Kasumi-1 (cell line): ENCODE data around the gene ZNG1A.
"Not testable (repeated sequence)": the region's sequence is repeated elsewhere in the genome, so short reads cannot be mapped to it uniquely, and the experiment has no call there.

Source experiments
- DNase-seq, 2 experiments: peaks; one replicate each; lab custom pipeline; 2025; lab: John Stamatoyannopoulos, UW

Gene ZNG1A

GRCh38 chr9:94992-95391, 83.9 kb downstream of the ZNG1A start:
- DNase-seq, result not testable (repeated sequence)

DNA sequence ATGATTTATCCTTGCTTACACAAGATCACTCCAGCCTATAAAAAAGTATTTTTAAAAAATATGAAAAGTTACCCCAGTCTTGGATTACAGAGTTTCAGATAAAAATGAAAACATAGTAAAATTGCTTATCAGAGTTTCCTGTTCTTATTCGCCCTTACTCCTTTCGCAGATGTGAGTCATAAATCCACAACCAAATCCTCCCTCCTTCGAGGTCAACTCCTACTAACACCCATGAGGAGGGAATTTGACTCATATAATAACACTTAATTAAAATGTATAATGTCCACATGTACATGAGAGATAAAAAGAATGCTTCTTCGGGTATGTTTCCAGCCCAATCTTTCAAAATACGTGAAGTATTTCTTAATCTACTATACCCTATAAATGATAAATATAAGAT, 84.5 kb downstream of the ZNG1A start:
- DNase-seq, result not testable (repeated sequence)

DNA sequence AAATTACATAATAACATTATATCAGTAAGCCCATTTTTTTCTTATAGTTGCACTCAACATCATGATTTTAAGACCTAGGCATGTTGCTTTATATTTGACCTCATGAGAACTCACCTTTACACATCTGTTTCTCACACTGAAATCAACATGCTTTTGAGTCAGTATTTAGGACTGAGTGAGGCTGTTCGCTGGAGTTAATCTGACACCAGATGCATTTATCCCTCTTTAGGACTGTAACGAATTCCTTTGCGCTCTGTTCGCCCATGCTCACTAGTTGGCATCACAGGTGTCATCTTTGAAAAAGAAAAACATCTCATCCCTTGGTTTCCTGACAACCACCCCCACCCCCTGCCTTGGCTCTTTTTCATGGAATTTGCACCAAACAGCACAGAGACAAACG, 84.9 kb downstream of the ZNG1A start:
- DNase-seq, result not testable (repeated sequence)

- not testable (repeated sequence) for DNase-seq
These were observed 88.0 kb downstream of the ZNG1A start for GRCh38 chr9:90851-91250.

DNA sequence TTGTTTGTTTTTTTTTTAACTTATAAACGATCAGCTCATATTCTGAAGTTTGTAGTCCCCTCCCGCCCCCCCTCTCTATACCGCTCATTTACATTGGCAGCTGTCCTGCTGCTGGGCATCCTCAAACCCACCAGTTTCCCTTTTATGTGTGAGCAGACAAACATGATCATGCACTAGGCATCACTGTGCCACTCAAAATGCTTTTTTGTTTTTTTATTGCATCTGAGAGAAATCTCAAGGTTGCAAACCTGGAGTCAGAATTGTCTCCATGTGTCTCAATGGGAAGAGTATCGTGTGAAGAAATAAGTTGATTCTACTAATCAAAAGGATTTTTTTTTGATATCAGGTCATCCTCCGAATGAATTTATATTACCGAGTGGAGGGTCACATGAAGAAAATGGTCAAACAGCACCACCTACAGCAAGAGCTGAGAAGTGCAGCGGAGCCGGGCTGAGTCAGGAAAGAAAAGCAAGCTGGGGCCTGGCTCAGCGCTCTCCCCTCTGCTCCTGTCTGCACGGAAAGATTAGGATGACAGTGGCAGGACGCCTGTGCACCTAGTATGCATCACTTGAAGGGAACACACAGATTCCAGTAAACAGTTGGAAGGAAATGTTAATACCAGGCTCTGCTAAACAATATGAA, 90.3 kb downstream of the ZNG1A start:
- DNase-seq, result not testable (repeated sequence)

DNA sequence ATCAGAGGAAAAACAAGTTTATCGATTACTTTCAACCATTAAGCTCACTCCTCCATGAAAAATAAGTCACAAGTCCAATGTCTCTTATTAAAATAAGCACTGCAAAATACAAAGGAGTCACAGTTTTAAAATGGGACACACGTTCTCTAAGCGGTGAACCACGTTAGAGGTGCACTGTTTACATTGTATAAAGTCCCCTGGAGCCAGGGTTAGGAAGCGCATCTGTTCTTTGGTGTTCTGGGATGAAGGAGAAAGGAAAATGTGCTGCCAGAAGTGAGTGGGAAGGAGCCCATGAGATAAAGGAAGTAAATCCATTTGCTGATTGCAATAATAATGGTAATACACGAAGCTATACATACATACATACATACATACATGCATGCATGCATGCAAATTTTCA, 91.0 kb downstream of the ZNG1A start:
- DNase-seq, result not testable (repeated sequence)

DNA sequence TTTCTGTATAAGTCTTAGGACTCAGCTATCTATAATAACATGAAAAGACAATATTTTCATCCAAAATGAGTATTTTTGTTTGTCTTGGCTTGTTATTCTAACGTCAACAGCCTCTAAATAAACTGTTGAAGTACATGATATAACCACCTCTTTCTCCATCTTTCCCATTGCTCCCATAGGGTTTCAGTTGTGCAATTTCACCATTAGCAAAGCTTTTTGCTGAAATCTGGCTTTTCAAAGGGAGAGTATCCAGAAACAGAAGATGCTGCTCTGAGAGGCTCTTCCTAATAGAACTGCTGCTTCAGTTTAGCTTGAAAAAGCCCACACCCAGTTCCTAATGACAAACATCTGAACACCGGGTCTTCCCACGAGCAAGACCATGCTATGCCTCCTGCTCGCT, 91.8 kb downstream of the ZNG1A start:
- DNase-seq, result not testable (repeated sequence)

GRCh38 chr9:86697-87096, 92.2 kb downstream of the ZNG1A start:
- not testable (repeated sequence) for DNase-seq

DNA sequence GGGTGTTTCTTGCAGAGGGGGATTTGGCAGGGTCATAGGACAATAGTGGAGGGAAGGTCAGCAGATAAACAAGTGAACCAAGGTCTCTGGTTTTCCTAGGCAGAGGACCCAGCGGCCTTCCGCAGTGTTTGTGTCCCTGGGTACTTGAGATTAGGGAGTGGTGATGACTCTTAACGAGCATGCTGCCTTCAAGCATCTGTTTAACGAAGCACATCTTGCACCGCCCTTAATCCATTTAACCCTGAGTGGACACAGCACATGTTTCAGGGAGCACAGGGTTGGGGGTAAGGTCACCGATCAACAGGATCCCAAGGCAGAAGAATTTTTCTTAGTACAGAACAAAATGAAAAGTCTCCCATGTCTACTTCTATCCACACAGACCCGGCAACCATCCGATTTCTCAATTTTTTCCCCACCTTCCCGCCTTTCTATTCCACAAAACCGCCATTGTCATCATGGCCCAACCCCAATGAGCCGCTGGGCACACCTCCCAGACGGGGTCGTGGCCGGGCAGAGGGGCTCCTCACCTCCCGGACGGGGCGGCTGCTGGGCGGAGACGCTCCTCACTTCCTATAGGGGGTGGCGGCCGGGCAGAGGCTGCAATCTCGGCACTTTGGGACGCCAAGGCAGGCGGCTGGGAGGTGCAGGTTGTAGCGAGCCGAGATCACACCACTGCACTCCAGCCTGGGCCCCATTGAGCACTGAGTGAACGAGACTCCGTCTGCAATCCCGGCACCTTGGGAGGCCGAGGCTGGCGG, 95.7 kb downstream of the ZNG1A start:
- not testable (repeated sequence) for DNase-seq

GRCh38 chr9:78333-78732, 100.5 kb downstream of the ZNG1A start:
- DNase-seq, result not testable (repeated sequence)

DNA sequence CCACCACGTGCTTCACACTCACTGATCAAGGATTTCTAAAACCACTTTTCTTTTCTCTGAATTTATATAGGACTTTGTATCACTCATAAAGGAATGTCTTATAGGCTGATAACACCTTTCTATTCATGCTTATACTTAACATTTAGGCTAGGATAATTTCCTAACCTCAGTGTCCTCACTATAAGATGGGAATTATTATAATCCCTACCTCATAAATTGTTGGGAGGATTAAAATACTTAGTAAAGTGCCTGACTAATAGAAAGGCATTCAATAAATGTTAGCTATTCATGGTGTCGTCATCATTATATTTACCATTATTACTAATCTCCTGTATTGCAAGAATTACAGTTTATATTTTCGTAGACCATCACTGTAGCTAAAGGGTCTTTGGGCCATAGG, 102.5 kb downstream of the ZNG1A start:
- DNase-seq, result not testable (repeated sequence)

- not testable (repeated sequence) for DNase-seq
These were observed 104.8 kb downstream of the ZNG1A start for GRCh38 chr9:73900-74525.

GRCh38 chr9:73076-73899, 105.6 kb downstream of the ZNG1A start:
- not testable (repeated sequence) for DNase-seq
